HG03064 (cell line): ENCODE measurements around the gene LRRC49.

Source experiments
- ATAC-seq: cut with Tn5 transposase; IDR thresholded peaks from one replicate; pipeline ENCODE4 v1.9.1; 2021; ENCODE audit warnings: low read depth; ENCODE audit not compliant: unreplicated experiment

Gene LRRC49

GRCh38 chr15:71048913-71049675 lies 156.5 kb downstream of the LRRC49 start:
- no peak for ATAC-seq

GRCh38 chr15:71049706-71050422 lies 157.2 kb downstream of the LRRC49 start:
- ATAC-seq: no peak

- no peak for ATAC-seq
These were observed 157.8 kb downstream of the LRRC49 start for GRCh38 chr15:71050461-71050860.

GRCh38 chr15:71051539-71051938 lies 158.9 kb downstream of the LRRC49 start:
- no peak for ATAC-seq

- ATAC-seq: no peak
These were observed 159.7 kb downstream of the LRRC49 start for GRCh38 chr15:71052356-71052755.

- ATAC-seq: no peak
These were observed 161.8 kb downstream of the LRRC49 start for GRCh38 chr15:71054286-71054952.

- no peak for ATAC-seq
These were observed 162.8 kb downstream of the LRRC49 start for GRCh38 chr15:71055461-71055860.

GRCh38 chr15:71056111-71056510 lies 163.5 kb downstream of the LRRC49 start:
- ATAC-seq: no peak

- ATAC-seq: no peak
These were observed 164.5 kb downstream of the LRRC49 start for GRCh38 chr15:71057143-71057542.

GRCh38 chr15:71057581-71057980 lies 165.0 kb downstream of the LRRC49 start:
- ATAC-seq: no peak

GRCh38 chr15:71060983-71061382 lies 168.4 kb downstream of the LRRC49 start:
- ATAC-seq: no peak

- no peak for ATAC-seq
These were observed 174.4 kb downstream of the LRRC49 start for GRCh38 chr15:71066983-71067382.

GRCh38 chr15:71069693-71070092 lies 177.1 kb downstream of the LRRC49 start:
- no peak for ATAC-seq

- ATAC-seq: no peak
These were observed 178.9 kb downstream of the LRRC49 start for GRCh38 chr15:71071529-71071928.

GRCh38 chr15:71072423-71072822 lies 179.8 kb downstream of the LRRC49 start:
- no peak for ATAC-seq

GRCh38 chr15:71078506-71079207 lies 186.0 kb downstream of the LRRC49 start:
- ATAC-seq: no peak

GRCh38 chr15:71079208-71080044 lies 186.8 kb downstream of the LRRC49 start:
- ATAC-seq: no peak

GRCh38 chr15:71080166-71080565 lies 187.5 kb downstream of the LRRC49 start:
- no peak for ATAC-seq

- ATAC-seq: no peak
These were observed 188.1 kb downstream of the LRRC49 start for GRCh38 chr15:71080705-71081104.

GRCh38 chr15:71082803-71083202 lies 190.2 kb downstream of the LRRC49 start:
- ATAC-seq: no peak
